OCI-LY7 (cell line): ENCODE results near the gene NUDT8. TPM values are rescaled to one million over a fixed set of nuclear protein-coding genes. Genes with fewer than 3 reads are reported as not detected.

Source experiments
- BruUV-seq: library from RNA; stranded (reverse); fragments of 400-500 nt; replicated peaks from 2 replicates; lab custom pipeline; 2021; lab: Mats Ljungman, UMichigan
- CTCF ChIA-PET: fragments of 300-600 bp; sonication (Branson Sonifier 250); formaldehyde crosslinking; loops from one replicate; lab custom pipeline; 2022; ENCODE audit warnings: antibody characterized with exemption; ENCODE audit not compliant: unreplicated experiment; lab: Charles Lee
- POLR2A ChIA-PET: fragments of 300-600 bp; sonication (Branson Sonifier 250); formaldehyde crosslinking; loops from one replicate; lab custom pipeline; 2022; ENCODE audit warnings: antibody characterized with exemption; lab: Charles Lee
- DNase-seq: peaks from one replicate; pipeline ENCODE4 v3.0.0-alpha.2; 2015; ENCODE audit warnings: low spot score
- H2AFZ ChIP-seq: fragments of 200-600 bp; sonication (generic), shearing (Covaris generic); 2 replicates; pipeline ENCODE4 v1.6.1; 2014; ENCODE audit warnings: mild to moderate bottlenecking, antibody characterized with exemption, low read length, moderate library complexity
- H3K27ac ChIP-seq: fragments of 200-600 bp; sonication (generic); 2 replicates; pipeline ENCODE4 v1.5.1; 2014; ENCODE audit warnings: mixed run types, low read depth, mild to moderate bottlenecking, moderate library complexity, low read length, inconsistent platforms; ENCODE audit not compliant: poor library complexity, severe bottlenecking
- H3K36me3 ChIP-seq: fragments of 200-600 bp; sonication (generic); 2 replicates; pipeline ENCODE4 v1.6.1; 2014; ENCODE audit warnings: mild to moderate bottlenecking, antibody characterized with exemption, low read length, moderate library complexity, mixed read lengths; ENCODE audit not compliant: insufficient read depth
- H3K4me1 ChIP-seq: fragments of 200-600 bp; sonication (generic); 2 replicates; pipeline ENCODE4 v1.5.1; 2014; ENCODE audit warnings: mild to moderate bottlenecking, low read length; ENCODE audit not compliant: insufficient read depth, poor library complexity, severe bottlenecking
- H3K4me2 ChIP-seq: fragments of 200-600 bp; sonication (generic); 2 replicates; pipeline ENCODE4 v1.6.1; 2014; ENCODE audit warnings: mild to moderate bottlenecking, low read length
- H3K4me3 ChIP-seq: fragments of 200-600 bp; sonication (generic); 2 replicates; pipeline ENCODE4 v1.5.1; 2014; ENCODE audit warnings: mild to moderate bottlenecking, low read depth, low read length; ENCODE audit not compliant: poor library complexity, severe bottlenecking
- H3K79me2 ChIP-seq: fragments of 200-600 bp; sonication (generic); 2 replicates; pipeline ENCODE4 v1.6.1; 2016; ENCODE audit warnings: low read depth, mild to moderate bottlenecking, low read length, moderate library complexity, mixed read lengths; ENCODE audit not compliant: insufficient read depth
- H3K9me2 ChIP-seq: fragments of 200-600 bp; sonication (generic); 2 replicates; pipeline ENCODE4 v1.6.1; 2016; ENCODE audit warnings: mild to moderate bottlenecking, low read length, mixed read lengths; ENCODE audit not compliant: insufficient read depth
- H3K9me3 ChIP-seq: fragments of 200-600 bp; sonication (generic); 2 replicates; pipeline ENCODE4 v1.6.1; 2014; ENCODE audit warnings: mild to moderate bottlenecking, mixed run types, low read length, mixed read lengths
- H4K20me1 ChIP-seq: fragments of 200-600 bp; sonication (generic); 2 replicates; pipeline ENCODE4 v1.6.1; 2014; ENCODE audit warnings: mild to moderate bottlenecking, antibody characterized with exemption, low read length, moderate library complexity, mixed read lengths; ENCODE audit not compliant: insufficient read depth
- EZH2phosphoT487 ChIP-seq: fragments of 200-600 bp; sonication (generic); IDR thresholded peaks from 2 replicates; pipeline ENCODE4 v1.6.1; 2018; ENCODE audit warnings: low read depth, borderline replicate concordance, mild to moderate bottlenecking, mixed run types, antibody characterized with exemption, low read length, moderate library complexity, mixed read lengths
- intact Hi-C: fragments of 100-400 bp; cut with micrococcal nuclease; formaldehyde crosslinking; loops from one replicate; pipeline ENCODE4 v1.10.0; 2022; ENCODE audit not compliant: unreplicated experiment
- total RNA-seq, 2 experiments: library from RNA; depleted of rRNA in 1 of 2; stranded (reverse); fragments of >200 nt in 1 of 2; shearing (Covaris generic) in 1 of 2; gene quantifications; 2 replicates each; pipeline ENCODE4 v1.2.3, GENCODE V29; 2014 to 2022
- TF ChIP-seq, protein P1 (sequence below): fragments of 200-600 bp; sonication (generic); conservative IDR thresholded peaks from 2 replicates; pipeline ENCODE4 v1.5.1; 2014; ENCODE audit warnings: mild to moderate bottlenecking, antibody characterized with exemption, low read length, moderate library complexity, mixed read lengths

The NUDT8 gene
- total RNA-seq, 2 experiments from 2014 or later: 20.4 to 35.4 TPM

DNA sequence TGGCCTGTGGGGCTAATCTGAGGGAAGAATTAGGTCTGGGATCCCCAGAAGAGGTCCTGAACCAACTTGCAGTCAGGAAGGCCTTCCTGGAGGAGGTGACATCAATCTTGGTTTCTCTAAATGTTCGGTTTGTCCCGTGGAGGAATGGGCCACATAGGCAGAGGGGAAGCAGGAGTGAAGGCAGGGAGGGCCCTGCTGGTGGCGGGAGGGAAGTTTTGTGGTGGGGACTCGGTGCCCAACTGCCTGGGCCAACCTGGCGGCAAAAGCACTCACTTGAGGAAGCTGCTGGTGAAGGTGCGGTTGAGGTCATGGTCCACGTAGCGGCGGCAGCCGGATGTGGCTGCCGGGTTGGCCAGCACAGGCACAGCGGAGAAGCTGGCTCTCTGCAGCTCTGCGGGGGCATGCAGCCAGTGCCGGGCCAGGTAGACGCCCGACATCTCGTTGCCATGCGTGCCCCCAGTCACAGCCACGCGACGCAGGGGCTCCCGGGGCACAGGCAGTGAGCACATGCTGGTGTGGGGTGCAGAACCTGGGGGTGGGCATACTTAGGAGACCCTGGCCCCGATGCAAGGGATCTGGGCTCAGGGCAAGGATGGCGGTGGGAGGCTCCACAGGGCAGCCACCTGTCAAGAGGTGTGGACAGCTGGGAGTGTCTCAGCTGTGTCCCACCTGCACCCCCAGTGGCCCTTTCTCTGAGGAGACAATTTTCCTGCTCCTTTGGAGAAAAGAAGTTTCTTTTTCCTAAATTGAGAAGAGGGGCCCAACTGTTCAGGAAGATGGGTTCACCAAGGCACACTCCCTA, 17.0 kb upstream of the NUDT8 start:
- TF ChIP-seq, protein P1, sequence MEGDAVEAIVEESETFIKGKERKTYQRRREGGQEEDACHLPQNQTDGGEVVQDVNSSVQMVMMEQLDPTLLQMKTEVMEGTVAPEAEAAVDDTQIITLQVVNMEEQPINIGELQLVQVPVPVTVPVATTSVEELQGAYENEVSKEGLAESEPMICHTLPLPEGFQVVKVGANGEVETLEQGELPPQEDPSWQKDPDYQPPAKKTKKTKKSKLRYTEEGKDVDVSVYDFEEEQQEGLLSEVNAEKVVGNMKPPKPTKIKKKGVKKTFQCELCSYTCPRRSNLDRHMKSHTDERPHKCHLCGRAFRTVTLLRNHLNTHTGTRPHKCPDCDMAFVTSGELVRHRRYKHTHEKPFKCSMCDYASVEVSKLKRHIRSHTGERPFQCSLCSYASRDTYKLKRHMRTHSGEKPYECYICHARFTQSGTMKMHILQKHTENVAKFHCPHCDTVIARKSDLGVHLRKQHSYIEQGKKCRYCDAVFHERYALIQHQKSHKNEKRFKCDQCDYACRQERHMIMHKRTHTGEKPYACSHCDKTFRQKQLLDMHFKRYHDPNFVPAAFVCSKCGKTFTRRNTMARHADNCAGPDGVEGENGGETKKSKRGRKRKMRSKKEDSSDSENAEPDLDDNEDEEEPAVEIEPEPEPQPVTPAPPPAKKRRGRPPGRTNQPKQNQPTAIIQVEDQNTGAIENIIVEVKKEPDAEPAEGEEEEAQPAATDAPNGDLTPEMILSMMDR: peak; percentile 42
- no peak for TF ChIP-seq EZH2phosphoT487
- CTCF ChIA-PET: interaction anchor here (1.7 to 4.0 kb wide), 5 partner anchors 12 to 45 kb away, joined by 5 to 38 read pairs (median 13); partner anchors contain the start of gene NUDT8
- no TSS peak for BruUV-seq
- no peaks in the 10 kb centered on the region; the same call in 1 of the 2 replicates for H3K36me3 ChIP-seq
- H3K4me2 ChIP-seq: peak overlapping the region; percentile 79
- peak overlapping the region; percentile 70 for H3K4me3 ChIP-seq
- H4K20me1 ChIP-seq: no peaks in the 10 kb centered on the region
- no peak overlapping the region; the same call in 1 of the 2 replicates for H2AFZ ChIP-seq
- DNase-seq: peak; percentile 94
- peaks cover 77% of the 10 kb centered on the region for H3K4me1 ChIP-seq
- H3K9me3 ChIP-seq: no peaks in the 10 kb centered on the region
- peak overlapping the region; percentile 97 for H3K27ac ChIP-seq
- POLR2A ChIA-PET: interaction anchor here (0.9 to 8.0 kb wide), 5 partner anchors 12 to 63 kb away, joined by 3 to 69 read pairs (median 5); partner anchors contain the start of genes GSTP1 and NUDT8
- H3K79me2 ChIP-seq: peaks cover 5% of the 10 kb centered on the region; the same call in 1 of the 2 replicates
- intact Hi-C loops: loop anchor here (5.0 to 10.0 kb wide), 5 partner anchors 139 to 379 kb away; partner anchors contain the start of genes CDK2AP2, GRK2, PITPNM1 and PPP1CA
- no peaks in the 10 kb centered on the region for H3K9me2 ChIP-seq

GRCh38 chr11:67645521-67646461, 16.1 kb upstream of the NUDT8 start:
- H3K9me3 ChIP-seq: no peaks in the 10 kb centered on the region
- peaks cover 67% of the 10 kb centered on the region for H3K4me1 ChIP-seq
- H3K9me2 ChIP-seq: no peaks in the 10 kb centered on the region
- H3K79me2 ChIP-seq: no peaks in the 10 kb centered on the region
- peak overlapping the region; percentile 70 for H3K4me3 ChIP-seq
- intact Hi-C loops: loop anchor here (1.0 to 10.0 kb wide), 8 partner anchors 13 to 378 kb away; partner anchors contain the start of genes CDK2AP2, GRK2, PITPNM1 and PPP1CA
- peak; percentile 88 for DNase-seq
- H3K4me2 ChIP-seq: peak overlapping the region; percentile 79
- BruUV-seq: no TSS peak
- no peak for TF ChIP-seq EZH2phosphoT487
- TF ChIP-seq, protein P1: peak; percentile 78
- H3K36me3 ChIP-seq: no peaks in the 10 kb centered on the region; the same call in 1 of the 2 replicates
- POLR2A ChIA-PET: interaction anchor here (0.5 to 8.0 kb wide), 8 partner anchors 10 to 88 kb away, joined by 3 to 69 read pairs (median 5); partner anchors contain the start of gene NUDT8
- CTCF ChIA-PET: interaction anchor here (0.6 to 4.0 kb wide), 7 partner anchors 9 to 626 kb away, joined by 3 to 38 read pairs (median 5); partner anchors contain the start of gene NUDT8
- no peaks in the 10 kb centered on the region for H4K20me1 ChIP-seq
- peak overlapping the region; percentile 97 for H3K27ac ChIP-seq
- H2AFZ ChIP-seq: peak overlapping the region; percentile 30; the same call in 1 of the 2 replicates
